NOMO-1 treated with DMSO at 0.1 percent for 48 hours (cell line): ENCODE data around the gene AGTRAP.
A peak's percentile ranks its signal among the peaks of the same experiment; 100 is the strongest.

ENCODE experiments used
- DNase-seq: peaks from one replicate; lab custom pipeline; 2025; ENCODE audit not compliant: unreplicated experiment; lab: John Stamatoyannopoulos, UW

AGTRAP gene

GRCh38 chr1:11757047-11757446 lies 21.1 kb downstream of the AGTRAP start:
- no peak for DNase-seq

- no peak for DNase-seq
These were observed 23.9 kb downstream of the AGTRAP start for GRCh38 chr1:11759791-11760190.

GRCh38 chr1:11761285-11761684 lies 25.3 kb downstream of the AGTRAP start:
- DNase-seq = no peak

GRCh38 chr1:11761988-11762406 lies 26.1 kb downstream of the AGTRAP start, which contains the start of gene C1orf167:
TSS of gene C1orf167 (plus strand) at chr1:11762193. CDS start at chr1:11764401, 2,208 bp downstream.
- DNase-seq = no peak

- DNase-seq = no peak
These were observed 28.2 kb downstream of the AGTRAP start for GRCh38 chr1:11764115-11764514.

GRCh38 chr1:11764519-11764918 lies 28.6 kb downstream of the AGTRAP start:
- DNase-seq = no peak

GRCh38 chr1:11765661-11766428 lies 29.9 kb downstream of the AGTRAP start:
- no peak for DNase-seq

- no peak for DNase-seq
These were observed 30.5 kb downstream of the AGTRAP start for GRCh38 chr1:11766429-11766776.

- no peak for DNase-seq
These were observed 32.2 kb downstream of the AGTRAP start for GRCh38 chr1:11767922-11768704.

GRCh38 chr1:11768821-11769220 lies 32.9 kb downstream of the AGTRAP start:
- DNase-seq = no peak

- DNase-seq = no peak
These were observed 33.3 kb downstream of the AGTRAP start for GRCh38 chr1:11769274-11769673.

- DNase-seq = no peak
These were observed 34.1 kb downstream of the AGTRAP start for GRCh38 chr1:11770011-11770410.

- no peak for DNase-seq
These were observed 35.6 kb downstream of the AGTRAP start for GRCh38 chr1:11771481-11772043.

- DNase-seq = peak; percentile 40
These were observed 36.5 kb downstream of the AGTRAP start for GRCh38 chr1:11772458-11772857.

GRCh38 chr1:11774753-11775152 lies 38.8 kb downstream of the AGTRAP start:
- DNase-seq = no peak

GRCh38 chr1:11777658-11778322 lies 41.9 kb downstream of the AGTRAP start:
- no peak for DNase-seq

- no peak for DNase-seq
These were observed 42.4 kb downstream of the AGTRAP start for GRCh38 chr1:11778336-11778735.

GRCh38 chr1:11778844-11779623 lies 43.1 kb downstream of the AGTRAP start:
- no peak for DNase-seq

- no peak for DNase-seq
These were observed 43.9 kb downstream of the AGTRAP start for GRCh38 chr1:11779715-11780379.
